GM12878 (cell line): ENCODE measurements around the gene IRS1. TPM values are rescaled to one million over a fixed set of nuclear protein-coding genes. Genes with fewer than 3 reads are reported as not detected.
A peak's percentile ranks its signal among the peaks of the same experiment; 100 is the strongest.

Experiments
- BCLAF1 ChIP-seq: fragments of 450-650 bp; IDR thresholded peaks from 2 replicates; pipeline ENCODE4 v1.6.1; 2017; ENCODE audit warnings: antibody characterized with exemption, mild to moderate bottlenecking, moderate library complexity
- CBX3 ChIP-seq: fragments of 200-600 bp; sonication (generic); IDR thresholded peaks from 2 replicates; pipeline ENCODE4 v1.6.1; 2016; ENCODE audit warnings: low read depth, borderline replicate concordance
- CUX1 ChIP-seq: IDR thresholded peaks from 2 replicates; pipeline ENCODE4 v1.6.1; 2012; ENCODE audit warnings: improper control_type of control experiment, low read depth, low read length; ENCODE audit not compliant: insufficient replicate concordance
- EZH2 ChIP-seq: IDR thresholded peaks from 2 replicates; pipeline ENCODE4 v1.6.1; 2012; ENCODE audit warnings: low read depth, mild to moderate bottlenecking, control low read depth, inconsistent platforms, low read length, borderline replicate concordance; ENCODE audit not compliant: control insufficient read depth
- HDAC6 ChIP-seq: fragments of 200-600 bp; sonication (generic); IDR thresholded peaks from one replicate; pipeline ENCODE4 v1.8.0; 2017; ENCODE audit warnings: antibody characterized with exemption; ENCODE audit not compliant: unreplicated experiment
- HDGF ChIP-seq: fragments of 450-650 bp; IDR thresholded peaks from 2 replicates; pipeline ENCODE4 v1.6.1; 2016; ENCODE audit warnings: antibody characterized with exemption
- IKZF2 ChIP-seq, 2 experiments: fragments of 450-650 bp; IDR thresholded peaks; 2 replicates each; pipeline ENCODE4 v1.6.1; 2017; ENCODE audit warnings: mild to moderate bottlenecking in 2 of 2, moderate library complexity in 2 of 2
- IRF4 ChIP-seq: IDR thresholded peaks from 2 replicates; pipeline ENCODE4 v1.6.1; 2011; ENCODE audit warnings: low read depth, low read length
- RB1 ChIP-seq: fragments of 450-650 bp; formaldehyde crosslinking; IDR thresholded peaks from 2 replicates; pipeline ENCODE4 v1.6.1; 2017; ENCODE audit warnings: mild to moderate bottlenecking, borderline replicate concordance
- TARDBP ChIP-seq: IDR thresholded peaks from 2 replicates; pipeline ENCODE4 v1.6.1; 2016; ENCODE audit warnings: borderline replicate concordance
- ZBTB33 ChIP-seq: fragments of 450-650 bp; IDR thresholded peaks from 2 replicates; pipeline ENCODE4 v1.6.1; 2017; ENCODE audit warnings: mild to moderate bottlenecking
- polyA plus RNA-seq, 11 experiments: library from polyadenylated mRNA; depleted of rRNA in 4 of 11; unstranded in 6 of 11; stranded (reverse) in 5 of 11; fragments of >200 nt; fragmentation: Nextera tagmentation in 4 of 11; fragmentation: Illumina TruSeq in 1 of 11; extraction: Ambion mirVana in 4 of 11; extraction: Trizol in 1 of 11; gene quantifications; 1 replicate in 1 of 11; 2 replicates in 10 of 11; pipeline versions ENCODE4 v1.2.1 to v1.2.3, GENCODE V29; 2011 to 2016; ENCODE audit warnings: inconsistent platforms in 2 of 11, missing spikeins in 2 of 11, low read depth in 1 of 11
- total RNA-seq, 4 experiments: library from RNA; depleted of rRNA in 3 of 4; stranded (reverse); fragments of >200 nt in 3 of 4; fragmentation: Illumina TruSeq in 1 of 4; extraction: Trizol in 1 of 4; gene quantifications; 2 replicates each; pipeline versions ENCODE4 v1.2.1 to v1.2.3, GENCODE V29; 2013 to 2021
- TF ChIP-seq, protein P1 (sequence below): fragments of 450-650 bp; IDR thresholded peaks from 2 replicates; pipeline ENCODE4 v1.6.1; 2016; ENCODE audit warnings: mild to moderate bottlenecking, moderate library complexity, borderline replicate concordance

The IRS1 gene
- total and polyA plus RNA-seq, 10 of the 15 experiments (the other 5 are each of a cell fraction or from before 2014, with no cell fraction given), result 0.03 to 1.7 (median 0.34) TPM

- no peak for TF ChIP-seq BCLAF1
- peak; percentile 68; the same call in 1 of the 2 replicates for TF ChIP-seq RB1
- TF ChIP-seq IKZF2 (IDR thresholded peaks at IDR 0.05), result peak; percentile 56 to 69
- TF ChIP-seq HDGF, result 0 out of 2 replicates have a peak, but pooled peaks have one; percentile 32
- TF ChIP-seq HDAC6, result peak; percentile 83
- TF ChIP-seq TARDBP, result peak; percentile 46; the same call in 1 of the 2 replicates
- TF ChIP-seq IRF4, result peak; percentile 60; the same call in 1 of the 2 replicates
- TF ChIP-seq CUX1, result no peak
- no peak for TF ChIP-seq EZH2
- TF ChIP-seq CBX3, result no peak
- no peak for TF ChIP-seq ZBTB33
- TF ChIP-seq, protein P1, sequence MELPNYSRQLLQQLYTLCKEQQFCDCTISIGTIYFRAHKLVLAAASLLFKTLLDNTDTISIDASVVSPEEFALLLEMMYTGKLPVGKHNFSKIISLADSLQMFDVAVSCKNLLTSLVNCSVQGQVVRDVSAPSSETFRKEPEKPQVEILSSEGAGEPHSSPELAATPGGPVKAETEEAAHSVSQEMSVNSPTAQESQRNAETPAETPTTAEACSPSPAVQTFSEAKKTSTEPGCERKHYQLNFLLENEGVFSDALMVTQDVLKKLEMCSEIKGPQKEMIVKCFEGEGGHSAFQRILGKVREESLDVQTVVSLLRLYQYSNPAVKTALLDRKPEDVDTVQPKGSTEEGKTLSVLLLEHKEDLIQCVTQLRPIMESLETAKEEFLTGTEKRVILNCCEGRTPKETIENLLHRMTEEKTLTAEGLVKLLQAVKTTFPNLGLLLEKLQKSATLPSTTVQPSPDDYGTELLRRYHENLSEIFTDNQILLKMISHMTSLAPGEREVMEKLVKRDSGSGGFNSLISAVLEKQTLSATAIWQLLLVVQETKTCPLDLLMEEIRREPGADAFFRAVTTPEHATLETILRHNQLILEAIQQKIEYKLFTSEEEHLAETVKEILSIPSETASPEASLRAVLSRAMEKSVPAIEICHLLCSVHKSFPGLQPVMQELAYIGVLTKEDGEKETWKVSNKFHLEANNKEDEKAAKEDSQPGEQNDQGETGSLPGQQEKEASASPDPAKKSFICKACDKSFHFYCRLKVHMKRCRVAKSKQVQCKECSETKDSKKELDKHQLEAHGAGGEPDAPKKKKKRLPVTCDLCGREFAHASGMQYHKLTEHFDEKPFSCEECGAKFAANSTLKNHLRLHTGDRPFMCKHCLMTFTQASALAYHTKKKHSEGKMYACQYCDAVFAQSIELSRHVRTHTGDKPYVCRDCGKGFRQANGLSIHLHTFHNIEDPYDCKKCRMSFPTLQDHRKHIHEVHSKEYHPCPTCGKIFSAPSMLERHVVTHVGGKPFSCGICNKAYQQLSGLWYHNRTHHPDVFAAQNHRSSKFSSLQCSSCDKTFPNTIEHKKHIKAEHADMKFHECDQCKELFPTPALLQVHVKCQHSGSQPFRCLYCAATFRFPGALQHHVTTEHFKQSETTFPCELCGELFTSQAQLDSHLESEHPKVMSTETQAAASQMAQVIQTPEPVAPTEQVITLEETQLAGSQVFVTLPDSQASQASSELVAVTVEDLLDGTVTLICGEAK, result peak; percentile 51
These were observed 36.4 kb upstream of the IRS1 start, which contains the start of gene RHBDD1 (continued) for GRCh38 chr2:226835796-226836547.
